K562 (cell line): ENCODE results near the gene MAP3K7. TPM values are rescaled to one million over a fixed set of nuclear protein-coding genes. Genes with fewer than 3 reads are reported as not detected.

Source experiments
- ARNT ChIP-seq, 2 experiments: fragments of 450-650 bp; IDR thresholded peaks; 2 replicates each; pipeline ENCODE4 v1.6.1; 2016; ENCODE audit warnings: mild to moderate bottlenecking in 1 of 2
- BMI1 ChIP-seq: fragments of 150-350 bp; IDR thresholded peaks from 2 replicates; pipeline ENCODE4 v1.6.1; 2014; ENCODE audit warnings: low read length
- BRD9 ChIP-seq: fragments of 450-650 bp; IDR thresholded peaks from 2 replicates; pipeline ENCODE4 v1.6.1; 2018; ENCODE audit warnings: low read depth; ENCODE audit not compliant: partially characterized antibody
- C11orf30 ChIP-seq: fragments of 450-650 bp; IDR thresholded peaks from 2 replicates; pipeline ENCODE4 v1.6.1; 2016; ENCODE audit warnings: low read depth, mild to moderate bottlenecking
- FOXJ2 ChIP-seq: fragments of 200-800 bp; sonication (Bioruptor generic); IDR thresholded peaks from 2 replicates; pipeline ENCODE4 v1.6.1; 2016; ENCODE audit warnings: missing genetic modification characterization, missing compliant biosample characterization
- FUS ChIP-seq: fragments of 200-400 bp; formaldehyde crosslinking; optimal IDR thresholded peaks from 2 replicates; pipeline ENCODE3; 2017; ENCODE audit warnings: low read depth, low read length
- GABPB1 ChIP-seq: sonication (generic); formaldehyde crosslinking; IDR thresholded peaks from 2 replicates; pipeline ENCODE4 v1.8.0; 2022; ENCODE audit warnings: mild to moderate bottlenecking, missing genetic modification reagents
- HSF4 ChIP-seq: fragments of 250-450 bp; sonication (Bioruptor Pico); IDR thresholded peaks from 2 replicates; pipeline ENCODE4 v2.1.2; 2022; ENCODE audit warnings: mild to moderate bottlenecking, moderate library complexity, borderline replicate concordance
- JUN ChIP-seq, 2 experiments: sonication (generic) in 1 of 2; formaldehyde crosslinking in 1 of 2; IDR thresholded peaks; 2 replicates each; pipeline versions ENCODE4 v1.6.1 to v1.8.0; 2012 to 2022; ENCODE audit warnings: borderline replicate concordance in 2 of 2, mild to moderate bottlenecking in 2 of 2, improper control_type of control experiment in 1 of 2, low read depth in 1 of 2, low read length in 1 of 2, missing genetic modification reagents in 1 of 2
- MCM7 ChIP-seq, 2 experiments: fragments of 450-650 bp; IDR thresholded peaks; 2 replicates each; pipeline ENCODE4 v1.6.1; 2016 to 2018
- MECOM ChIP-seq: fragments of 250-450 bp; sonication (Bioruptor Pico); IDR thresholded peaks from 2 replicates; pipeline ENCODE4 v1.8.0; 2022; ENCODE audit warnings: inconsistent platforms
- MYC ChIP-seq, 2 experiments: fragments of 250-450 bp in 1 of 2; sonication (Bioruptor Pico) in 1 of 2; IDR thresholded peaks; 2 replicates each; pipeline versions ENCODE4 v1.5.1 to v1.6.1; 2012 to 2021; ENCODE audit warnings: low read depth in 2 of 2, borderline replicate concordance in 1 of 2, improper control_type of control experiment in 1 of 2, low read length in 1 of 2, mild to moderate bottlenecking in 1 of 2, moderate library complexity in 1 of 2
- NELFE ChIP-seq: IDR thresholded peaks from 2 replicates; pipeline ENCODE4 v1.6.1; 2011; ENCODE audit warnings: mild to moderate bottlenecking; ENCODE audit not compliant: insufficient read depth, insufficient read length
- NFE2 ChIP-seq: IDR thresholded peaks from 2 replicates; pipeline ENCODE4 v1.6.1; 2014; ENCODE audit warnings: antibody characterized with exemption, low read depth
- PML ChIP-seq: IDR thresholded peaks from 2 replicates; pipeline ENCODE4 v1.6.1; 2012; ENCODE audit warnings: low read length, inconsistent platforms
- PURB ChIP-seq: sonication (generic); formaldehyde crosslinking; IDR thresholded peaks from 2 replicates; pipeline ENCODE4 v1.9.0; 2021; ENCODE audit warnings: low read depth, mild to moderate bottlenecking, missing genetic modification reagents
- SLC30A9 ChIP-seq: fragments of 250-450 bp; sonication (Bioruptor Pico); IDR thresholded peaks from 2 replicates; pipeline ENCODE4 v1.8.0; 2022; ENCODE audit warnings: mild to moderate bottlenecking, moderate library complexity
- THRB ChIP-seq: fragments of 450-650 bp; formaldehyde crosslinking; conservative IDR thresholded peaks from 2 replicates; pipeline ENCODE4 v1.4.0; 2022; ENCODE audit warnings: mild to moderate bottlenecking, missing genetic modification characterization
- ZBED1 ChIP-seq: IDR thresholded peaks from 2 replicates; pipeline ENCODE4 v1.6.1; 2014
- ZNF175 ChIP-seq: fragments of 200-800 bp; sonication (Bioruptor generic); IDR thresholded peaks from 2 replicates; pipeline ENCODE4 v1.6.1; 2016; ENCODE audit warnings: low read depth, mild to moderate bottlenecking, missing genetic modification characterization, missing compliant biosample characterization
- ZNF445 ChIP-seq: fragments of 250-450 bp; sonication (Bioruptor Pico); IDR thresholded peaks from 2 replicates; pipeline ENCODE4 v1.4.0; 2020; ENCODE audit warnings: low read depth, mild to moderate bottlenecking, moderate library complexity
- ZNF589 ChIP-seq: fragments of 200-800 bp; sonication (Bioruptor generic); IDR thresholded peaks from 2 replicates; pipeline ENCODE4 v1.6.1; 2016; ENCODE audit warnings: low read depth, missing genetic modification characterization, missing compliant biosample characterization
- ZNF639 ChIP-seq, 2 experiments: fragments of 200-800 bp in 1 of 2; sonication (Bioruptor generic) in 1 of 2; sonication (generic) in 1 of 2; formaldehyde crosslinking in 1 of 2; IDR thresholded peaks in 1 of 2; conservative IDR thresholded peaks in 1 of 2; 2 replicates each; pipeline versions ENCODE4 v1.5.0 to v1.6.1; 2016 to 2020; ENCODE audit warnings: missing compliant biosample characterization in 1 of 2, missing genetic modification characterization in 1 of 2, missing genetic modification reagents in 1 of 2
- ZNF79 ChIP-seq: fragments of 250-450 bp; sonication (Bioruptor Pico); IDR thresholded peaks from 2 replicates; pipeline ENCODE4 v1.4.0; 2020; ENCODE audit warnings: low read depth, mild to moderate bottlenecking, moderate library complexity
- polyA plus RNA-seq, 8 experiments: library from polyadenylated mRNA; depleted of rRNA in 4 of 8; stranded (reverse) in 5 of 8; unstranded in 3 of 8; fragments of >200 nt; fragmentation: Nextera tagmentation in 2 of 8; fragmentation: Illumina TruSeq in 1 of 8; extraction: Ambion mirVana in 2 of 8; extraction: Trizol in 1 of 8; gene quantifications; 2 replicates each; pipeline versions ENCODE4 v1.2.1 to v1.2.3, GENCODE V29; 2011 to 2014; ENCODE audit warnings: inconsistent platforms in 1 of 8, missing spikeins in 1 of 8
- total RNA-seq, 7 experiments: library from RNA; depleted of rRNA in 6 of 7; stranded (reverse); fragments of >200 nt in 6 of 7; fragmentation: Illumina TruSeq in 2 of 7; extraction: Trizol in 2 of 7; gene quantifications; 2 replicates each; pipeline versions ENCODE4 v1.2.1 to v1.2.3, GENCODE V29; 2011 to 2021; ENCODE audit warnings: low replicate concordance in 1 of 7
- TF ChIP-seq, protein P1 (sequence below): IDR thresholded peaks from 2 replicates; pipeline ENCODE4 v1.6.1; 2014; ENCODE audit warnings: antibody characterized with exemption

MAP3K7 gene
- total and polyA plus RNA-seq, 9 of the 15 experiments (the other 6 are each of a cell fraction or from before 2014, with no cell fraction given): 13.4 to 60.9 (median 34.8) TPM

GRCh38 chr6:90466154-90466940, 120.5 kb downstream of the MAP3K7 start (continued):
- no peak for TF ChIP-seq SLC30A9 (CRISPR knock-in tag)
- TF ChIP-seq PURB: no peak
- TF ChIP-seq NFE2: peak; percentile 40; the same call in 1 of the 2 replicates
- TF ChIP-seq MCM7 (IDR thresholded peaks at IDR 0.05): no peak
- TF ChIP-seq THRB: no peak
- no peak for TF ChIP-seq ZNF79
- TF ChIP-seq MECOM (CRISPR knock-in tag): no peak
- TF ChIP-seq ARNT (IDR thresholded peaks at IDR 0.05): no peak
- no peak for TF ChIP-seq HSF4 (CRISPR knock-in tag)
- no peak for TF ChIP-seq PML
- TF ChIP-seq MYC (IDR thresholded peaks at IDR 0.05; ENCODE audit: low read depth, low read length): no peak; the same call in 1 of the 2 replicates
- no peak for TF ChIP-seq MYC (CRISPR knock-in tag; IDR thresholded peaks at IDR 0.05; ENCODE audit: borderline replicate concordance, low read depth)
- TF ChIP-seq ZBED1: no peak
- no peak for TF ChIP-seq NELFE
- peak; percentile 32 for TF ChIP-seq BRD9
- TF ChIP-seq FUS: no peak
- TF ChIP-seq ZNF589: 0 out of 2 replicates have a peak, but pooled peaks have one; percentile 56
- TF ChIP-seq FOXJ2: no peak
- no peak for TF ChIP-seq JUN (IDR thresholded peaks at IDR 0.05; ENCODE audit: borderline replicate concordance, low read depth, low read length)
- TF ChIP-seq JUN (CRISPR knock-in tag; IDR thresholded peaks at IDR 0.05; ENCODE audit: borderline replicate concordance): no peak
- TF ChIP-seq, protein P1, sequence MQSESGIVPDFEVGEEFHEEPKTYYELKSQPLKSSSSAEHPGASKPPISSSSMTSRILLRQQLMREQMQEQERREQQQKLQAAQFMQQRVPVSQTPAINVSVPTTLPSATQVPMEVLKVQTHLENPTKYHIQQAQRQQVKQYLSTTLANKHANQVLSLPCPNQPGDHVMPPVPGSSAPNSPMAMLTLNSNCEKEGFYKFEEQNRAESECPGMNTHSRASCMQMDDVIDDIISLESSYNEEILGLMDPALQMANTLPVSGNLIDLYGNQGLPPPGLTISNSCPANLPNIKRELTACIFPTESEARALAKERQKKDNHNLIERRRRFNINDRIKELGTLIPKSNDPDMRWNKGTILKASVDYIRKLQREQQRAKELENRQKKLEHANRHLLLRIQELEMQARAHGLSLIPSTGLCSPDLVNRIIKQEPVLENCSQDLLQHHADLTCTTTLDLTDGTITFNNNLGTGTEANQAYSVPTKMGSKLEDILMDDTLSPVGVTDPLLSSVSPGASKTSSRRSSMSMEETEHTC: no peak
- no peak for TF ChIP-seq ZNF445 (CRISPR knock-in tag)
- peak; percentile 67 for TF ChIP-seq ZNF175 (CRISPR knock-in tag)
- TF ChIP-seq ZNF639 (CRISPR knock-in tag; conservative IDR thresholded peaks at IDR 0.05 in 1 of 2, IDR thresholded peaks at IDR 0.05 in 1 of 2): no peak
- TF ChIP-seq BMI1: peak; percentile 63; the same call in 1 of the 2 replicates
- TF ChIP-seq C11orf30: peak; percentile 19; the same call in 1 of the 2 replicates
- no peak; the same call in 1 of the 2 replicates for TF ChIP-seq GABPB1 (CRISPR knock-in tag)
